ENCODE measurements around the gene KCP.

KCP gene

GRCh38 chr7:128938544-128939074, 28.1 kb upstream of the KCP start:
- DNase-seq = no peak

DNA sequence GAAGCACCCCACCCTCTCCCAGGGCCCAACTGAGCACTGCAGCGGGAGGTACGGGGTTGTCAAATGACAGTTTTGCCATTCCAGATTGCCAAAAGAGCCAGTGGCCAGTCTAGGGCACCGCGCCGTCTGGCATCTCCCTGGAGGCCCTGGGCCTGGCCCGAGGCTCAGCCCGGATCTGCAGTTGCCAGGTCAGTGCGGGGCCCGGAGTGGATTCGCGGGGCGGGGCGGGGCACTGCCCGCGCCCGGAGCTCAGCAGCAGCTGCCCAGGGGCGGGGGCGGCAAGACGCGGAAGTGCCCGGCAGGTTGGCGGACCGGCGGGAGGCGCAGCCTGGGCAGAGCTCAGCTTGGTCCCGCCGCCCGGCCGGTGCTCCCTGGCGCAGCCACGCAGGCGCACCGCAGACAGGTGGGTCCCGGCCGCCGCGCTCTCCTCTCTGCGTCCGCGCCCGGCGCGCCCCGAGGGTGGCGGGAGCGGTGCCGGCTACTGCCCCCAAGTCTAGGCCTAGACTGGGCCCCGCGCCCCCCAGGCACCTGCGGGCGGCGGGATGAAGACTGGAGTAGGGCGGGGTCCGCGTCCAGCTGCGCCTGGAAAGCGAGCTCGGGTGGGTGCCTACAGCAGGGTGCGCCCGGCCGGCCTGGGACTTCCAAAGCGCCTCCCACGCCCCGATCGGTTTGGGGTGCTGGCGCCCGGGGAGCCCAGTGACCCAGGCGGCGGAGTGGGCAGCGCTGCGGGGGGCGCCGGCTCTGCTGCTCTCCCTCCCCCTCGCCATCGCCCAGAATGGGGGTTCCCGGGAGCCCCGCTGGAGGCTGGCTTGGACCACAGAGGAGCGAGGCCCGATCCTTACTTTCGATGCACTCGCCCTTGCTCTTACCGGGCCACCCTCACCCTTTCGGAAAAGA, 27.4 kb upstream of the KCP start, which contains the start of gene IRF5:
IRF5 (plus strand) TSS at position 281 of the 897 bp plus-strand sequence. CDS start 4,155 bp downstream, outside the sequence.
- peak in 1 of 2 experiments; percentile 26 for DNase-seq

DNA sequence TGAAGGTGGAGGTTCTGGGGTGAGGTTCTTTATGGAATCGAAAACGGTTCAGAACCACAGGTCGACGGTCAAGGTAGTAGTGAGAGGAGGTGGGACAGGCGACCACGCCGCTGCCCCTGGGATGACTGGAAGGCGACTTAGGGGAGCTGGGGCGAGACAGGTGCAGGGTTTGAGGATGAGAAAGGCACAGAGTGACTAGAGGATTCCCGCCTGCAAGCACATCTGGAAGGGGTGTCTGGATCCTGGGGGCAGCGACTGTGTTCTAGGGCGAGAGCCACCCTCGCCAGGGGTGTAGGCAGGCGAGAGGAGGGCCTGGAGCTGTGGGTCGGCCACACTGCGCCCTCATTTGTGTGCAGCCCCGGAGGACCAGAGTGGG, 26.8 kb upstream of the KCP start:
- no peak for DNase-seq

DNA sequence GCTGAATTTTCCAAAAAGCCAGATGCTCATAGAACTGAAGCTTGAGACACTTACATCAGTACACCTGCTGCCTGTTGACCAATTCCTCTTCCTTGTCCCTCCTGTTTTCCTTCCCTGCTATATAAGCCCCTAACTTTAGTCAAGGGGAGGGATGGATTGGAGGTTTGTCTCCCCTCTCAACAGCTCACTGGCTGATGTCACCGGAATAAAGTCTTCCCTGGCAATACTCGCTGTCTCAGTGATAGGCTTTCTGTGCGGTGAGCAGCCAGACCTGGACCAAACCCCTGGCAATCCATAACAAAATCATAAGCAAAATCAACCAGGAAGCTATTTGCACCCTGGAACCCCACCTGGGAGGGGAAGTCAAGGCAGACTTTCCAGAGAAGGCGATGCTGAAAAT, 26.3 kb upstream of the KCP start:
- no peak for DNase-seq

- no peak for DNase-seq
Measured at GRCh38 chr7:128935342-128935730, 24.8 kb upstream of the KCP start.

DNA sequence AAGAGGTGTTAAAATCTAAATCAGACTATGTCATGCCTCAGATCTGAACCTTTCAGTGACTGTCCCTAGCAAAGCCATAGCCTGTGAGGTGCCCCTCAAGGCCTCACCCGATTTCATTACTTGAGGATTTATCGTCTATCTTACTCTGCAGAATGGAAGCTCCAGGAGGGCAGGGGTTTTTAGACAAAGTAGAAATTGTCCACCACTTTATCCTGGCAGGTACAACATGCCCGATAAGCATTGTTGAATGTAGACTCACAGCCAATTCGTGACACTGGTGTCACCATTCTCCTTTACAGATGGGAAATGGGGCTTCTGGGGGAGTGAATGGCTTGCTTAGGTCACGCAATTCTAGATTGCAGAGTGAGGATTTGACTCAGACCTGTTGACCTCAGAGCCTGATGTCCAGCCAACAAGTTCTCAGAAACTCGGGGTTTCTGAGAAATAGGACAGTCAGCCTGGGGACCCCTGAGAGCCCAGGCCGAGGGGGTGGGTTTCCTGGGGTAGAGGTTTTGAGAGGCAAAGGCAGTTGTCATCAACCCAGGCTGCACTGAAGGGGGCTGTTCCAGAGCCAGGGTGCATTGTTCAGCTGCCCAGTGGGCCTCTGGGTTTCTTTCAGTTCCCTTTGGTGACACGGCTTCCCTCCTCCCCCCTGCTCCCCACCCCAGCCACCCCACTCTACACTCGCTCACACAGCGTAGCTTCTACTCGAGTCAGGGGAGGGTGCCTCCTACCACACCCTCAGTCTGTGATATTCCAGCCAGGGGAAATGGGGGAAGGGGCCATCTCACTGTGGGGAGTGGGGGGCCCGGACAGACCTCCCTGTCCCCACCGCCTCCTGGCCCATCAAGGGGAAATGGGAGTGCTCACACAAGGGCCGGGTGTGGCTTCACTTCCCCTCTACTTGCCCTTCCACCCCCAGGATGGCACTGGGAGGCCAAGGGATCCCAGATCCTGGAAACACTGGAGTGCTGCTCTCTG, 24.1 kb upstream of the KCP start:
- DNase-seq = no peak

DNA sequence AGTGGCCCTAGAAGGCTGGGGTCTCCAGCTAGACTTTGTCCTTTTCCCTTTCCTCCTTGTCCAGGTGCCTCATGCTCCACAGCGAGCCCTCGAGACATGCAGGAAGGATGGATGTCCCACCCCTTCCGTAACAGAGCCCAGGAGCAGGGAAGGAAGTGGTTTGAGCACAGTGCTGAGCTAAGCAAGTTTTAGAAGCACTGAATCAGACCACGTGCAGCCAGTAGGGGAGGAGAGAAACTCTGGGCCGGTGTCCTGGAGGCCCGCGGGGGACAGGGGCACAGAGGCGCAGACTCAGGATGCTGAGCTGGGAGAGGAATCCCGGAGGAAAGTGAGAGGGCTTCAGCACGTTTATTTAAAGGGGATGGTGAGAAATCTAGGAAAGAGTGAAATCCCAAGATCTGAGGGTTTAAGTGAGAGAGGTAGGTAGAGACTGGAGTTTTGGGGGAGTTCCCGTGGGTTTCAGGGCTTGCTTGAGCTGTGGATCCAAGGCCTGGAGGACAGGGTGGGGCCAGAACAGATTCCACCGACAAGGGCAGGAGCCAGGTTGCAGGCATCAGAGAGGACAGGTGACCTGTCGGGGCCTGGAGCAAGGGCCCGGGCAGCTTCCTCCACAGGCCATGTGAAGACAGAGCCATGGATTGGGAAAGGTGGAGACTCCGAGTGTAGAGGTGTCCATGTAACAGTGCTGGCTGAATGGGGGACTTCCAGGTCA, 22.8 kb upstream of the KCP start:
- DNase-seq = no peak

DNA sequence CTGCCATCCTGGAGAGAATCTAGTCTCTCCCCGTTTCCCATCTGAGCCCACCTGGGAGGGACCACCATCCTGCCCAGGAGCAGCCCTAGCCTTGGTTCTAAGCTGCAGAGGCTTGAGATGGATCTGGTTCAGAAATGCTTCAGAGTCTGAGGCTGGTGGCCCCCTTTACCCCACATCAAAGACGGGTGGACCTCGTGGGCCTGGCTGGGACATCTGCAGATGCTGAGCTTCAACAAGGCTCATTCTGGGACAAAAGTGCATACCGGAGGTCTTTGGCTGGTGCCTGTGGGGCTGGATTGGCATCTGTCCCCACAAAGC, 22.3 kb upstream of the KCP start:
- DNase-seq = no peak

DNA sequence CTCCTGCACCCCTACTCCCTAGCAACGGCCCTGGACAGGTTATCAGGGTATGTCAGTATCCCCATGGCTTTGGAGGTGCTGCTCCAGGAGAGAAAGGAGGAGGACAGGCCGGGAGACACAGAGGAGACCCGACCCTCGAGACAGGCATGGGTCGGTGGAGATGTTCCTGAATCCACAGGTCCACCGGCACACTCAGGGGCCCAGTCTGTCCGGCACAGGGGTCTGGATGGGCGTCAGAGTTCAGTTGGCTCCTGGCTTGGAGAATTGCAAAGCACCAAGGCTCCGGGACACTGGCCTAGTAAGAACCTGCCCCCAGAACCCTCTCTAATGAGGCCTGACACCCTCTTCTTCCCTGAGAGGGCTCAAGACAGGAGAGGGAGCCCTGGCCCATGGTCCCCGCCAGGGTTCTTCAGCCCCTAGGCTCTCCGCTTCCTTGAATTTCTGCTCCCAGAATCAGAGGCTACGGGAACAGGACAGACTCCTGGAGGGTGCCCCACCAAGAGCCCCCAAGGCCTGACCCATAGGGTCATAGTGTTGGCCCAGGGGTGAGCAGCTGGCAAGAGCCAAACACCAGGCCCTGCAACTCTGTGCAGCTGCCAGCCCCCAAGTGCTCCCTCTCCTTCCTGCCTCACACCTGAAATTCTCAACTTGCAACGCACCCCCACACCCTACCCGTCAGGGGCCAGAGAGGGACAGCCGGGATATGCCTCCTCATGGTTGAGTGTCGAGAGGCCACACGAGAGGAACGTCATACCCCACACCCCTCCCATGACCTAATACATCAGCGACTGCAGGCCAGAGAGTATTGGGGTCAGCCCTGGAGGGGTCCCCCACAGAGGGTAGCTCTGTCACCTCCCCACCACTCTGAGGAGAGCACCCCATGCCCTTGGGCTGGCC, 21.7 kb upstream of the KCP start:
- no peak for DNase-seq

- no peak for DNase-seq
Measured at GRCh38 chr7:128931190-128931798, 20.8 kb upstream of the KCP start.

DNA sequence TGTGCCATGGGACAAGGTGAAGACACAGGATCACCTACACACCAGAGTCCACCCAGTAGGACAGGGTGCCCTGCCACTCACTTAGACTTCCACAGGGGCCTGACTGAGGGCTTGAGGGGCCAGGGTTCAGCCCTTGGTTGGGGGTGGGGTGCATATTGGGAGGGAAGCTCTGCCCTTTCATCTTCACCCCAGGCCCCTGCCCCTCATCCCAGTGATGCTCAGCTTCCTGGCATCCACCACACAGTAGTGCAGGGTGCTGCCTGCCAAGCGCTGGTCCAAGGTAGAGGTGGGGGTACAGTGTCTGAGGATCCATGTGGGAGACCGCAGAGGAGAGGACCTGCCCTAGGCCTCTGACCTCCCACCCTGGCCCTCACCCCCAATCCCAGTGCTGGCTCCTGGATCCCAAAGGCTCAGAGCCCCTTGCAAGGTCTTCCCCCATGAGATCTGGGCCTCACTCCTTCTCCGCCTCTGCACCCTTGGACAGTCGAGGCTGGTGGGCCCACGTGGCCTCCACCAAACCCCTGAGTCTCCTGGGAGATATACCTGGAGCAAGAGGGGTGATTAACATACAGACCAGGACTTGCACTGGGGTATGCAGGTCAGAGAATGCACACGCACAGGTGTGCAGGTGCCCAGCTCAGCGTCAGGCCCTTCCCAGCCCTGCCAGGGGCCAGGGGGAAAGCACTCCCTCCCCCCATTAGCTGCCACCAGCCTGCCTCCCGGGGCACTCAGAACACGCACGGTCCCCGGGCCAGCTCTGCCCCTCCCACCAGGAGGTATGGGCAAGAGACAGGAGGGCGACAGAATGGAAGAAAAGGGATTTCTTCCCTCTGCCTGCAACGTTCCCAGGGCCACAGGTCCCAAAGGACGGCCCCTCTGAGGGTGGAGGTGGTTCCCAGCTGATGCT, 18.6 kb upstream of the KCP start:
- DNase-seq = no peak

DNA sequence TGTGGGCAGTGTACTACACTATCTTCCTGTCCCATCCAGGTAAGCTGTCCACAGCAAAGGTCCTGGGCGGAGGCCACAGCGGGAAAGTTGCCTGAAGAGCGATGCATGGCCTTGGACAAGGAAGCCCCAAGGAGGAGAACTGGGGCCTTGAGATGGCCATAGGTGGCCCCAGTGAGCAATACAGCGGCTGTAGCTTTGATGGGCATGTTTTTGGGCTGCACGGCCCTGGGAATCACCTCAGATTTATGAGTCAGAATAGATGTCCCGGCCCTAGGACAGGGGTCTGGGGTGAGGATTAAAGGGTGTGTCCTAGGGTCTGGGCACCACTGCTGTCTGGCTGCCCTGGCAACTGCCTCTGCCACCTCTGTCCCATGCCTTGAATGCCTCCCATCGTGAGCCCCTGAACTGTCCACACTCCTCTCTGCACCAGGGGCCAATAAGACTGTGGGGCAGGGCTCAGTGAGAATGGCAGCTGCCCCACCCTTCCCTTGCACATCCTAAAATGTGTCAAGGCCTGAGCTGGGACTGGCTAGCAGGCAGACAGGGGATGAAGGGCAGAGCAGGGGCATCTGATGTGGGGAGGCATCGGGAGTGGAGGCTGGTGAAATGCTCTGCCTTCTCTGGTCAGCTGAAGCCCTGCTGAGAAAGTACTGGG, 17.8 kb upstream of the KCP start:
- DNase-seq = no peak

DNA sequence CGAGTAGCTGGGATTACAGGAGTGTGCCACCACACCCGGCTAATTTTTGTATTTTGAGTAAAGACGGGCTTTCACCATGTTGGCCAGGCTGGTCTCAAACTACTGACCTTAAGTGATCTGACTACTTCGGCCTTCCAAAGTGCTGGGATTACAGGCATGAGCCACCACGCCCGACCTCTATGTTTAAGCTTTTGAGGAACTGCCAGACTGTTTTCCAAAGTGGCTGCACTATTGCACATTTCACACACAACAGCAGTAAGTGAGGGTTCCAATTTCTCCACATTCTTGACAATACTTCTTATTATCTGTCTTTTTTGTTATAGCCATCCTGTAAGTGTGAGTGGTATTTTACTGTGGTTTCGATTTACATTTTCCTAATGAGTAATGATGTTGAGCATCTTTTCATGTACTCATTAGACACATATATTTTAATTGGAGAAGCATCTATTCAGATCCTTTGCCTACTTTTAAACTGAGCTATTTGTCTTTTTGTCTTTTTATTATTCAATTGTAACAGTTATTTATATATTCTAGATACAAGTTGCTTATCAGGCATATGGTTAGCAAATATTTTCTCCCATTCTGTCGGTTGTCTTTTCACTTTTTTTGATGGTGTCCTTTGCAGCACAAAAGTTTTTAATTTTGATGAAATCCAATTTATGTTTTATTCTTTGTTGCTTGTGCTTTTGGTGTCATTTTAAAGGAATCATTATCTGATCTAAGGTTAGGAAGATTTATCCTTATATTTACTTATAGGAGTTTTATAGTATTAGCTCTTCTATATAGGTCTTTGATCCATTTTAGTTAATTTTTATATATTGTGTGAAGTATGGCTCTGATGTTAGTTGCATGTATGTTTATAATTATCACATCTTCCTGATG, 14.4 kb upstream of the KCP start:
- no peak for DNase-seq

DNA sequence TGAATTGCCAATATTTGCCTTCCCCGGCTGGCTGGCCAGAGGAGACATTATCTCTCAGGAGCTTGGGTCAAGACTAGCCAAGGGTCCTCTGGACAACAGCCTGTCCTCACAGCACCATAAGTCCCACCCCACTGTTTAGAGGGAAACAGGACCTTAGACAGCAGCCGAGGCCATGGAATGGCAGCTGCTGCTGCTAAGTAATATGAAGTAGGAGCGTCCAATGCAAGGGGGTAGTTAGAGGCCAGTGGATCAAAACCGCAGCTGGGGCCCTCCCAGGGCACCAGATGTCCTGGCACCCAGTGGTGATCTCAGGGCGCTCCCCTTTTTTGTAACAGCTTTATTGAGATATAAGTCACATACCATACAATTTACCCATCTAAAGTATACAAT, 12.9 kb upstream of the KCP start:
- DNase-seq = no peak

GRCh38 chr7:128922496-128923410, 12.2 kb upstream of the KCP start:
- no peak for DNase-seq

GRCh38 chr7:128921866-128922440, 11.4 kb upstream of the KCP start:
- DNase-seq = no peak

DNA sequence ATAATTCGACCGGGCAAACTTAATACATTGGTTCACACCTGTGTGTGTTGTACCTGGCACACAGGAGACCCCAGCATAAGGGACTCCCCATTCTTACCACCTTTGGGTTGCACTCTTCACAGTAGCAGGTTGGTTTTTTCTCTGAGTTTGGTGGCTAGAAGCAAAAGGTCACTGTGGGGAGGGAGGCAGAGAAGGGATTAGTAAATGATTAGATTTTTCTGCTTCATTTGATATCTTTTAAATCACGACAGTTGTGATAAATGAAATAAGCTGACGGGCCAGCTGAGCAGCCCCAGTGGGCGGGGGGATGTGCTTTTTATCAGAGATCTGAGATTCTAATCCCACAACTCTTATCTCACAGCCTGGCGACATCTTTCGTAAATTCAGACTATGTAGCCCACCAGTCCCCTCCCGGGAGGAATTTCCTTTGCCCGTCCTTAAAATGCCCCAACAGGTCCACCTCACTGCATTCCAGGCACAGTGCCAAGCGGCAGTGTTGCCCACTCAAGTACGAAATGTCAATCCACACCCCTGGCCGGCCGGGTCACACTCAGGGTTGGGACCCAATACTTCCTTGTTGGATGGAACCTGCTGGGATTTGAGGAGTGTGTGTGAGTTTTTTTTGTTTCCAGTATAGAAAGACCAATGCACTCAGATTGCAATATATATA, 10.5 kb upstream of the KCP start:
- DNase-seq = no peak
